ENCODE measurements around the gene MYO7A. TPM values are rescaled to one million over a fixed set of nuclear protein-coding genes. Genes with fewer than 3 reads are reported as not detected.
A peak's percentile ranks its signal among the peaks of the same experiment; 100 is the strongest.

MYO7A gene
- total and polyA plus RNA-seq, 5 donors = 2.4 to 8.6 (median 6.5) TPM

- ATAC-seq (no peak), DNase-seq (no peak)
- Histone ChIP-seq H3K4me3 (ENCODE audit: low read length) (no peak overlapping the region), H3K27ac (ENCODE audit: low read length) (no peak overlapping the region), H3K9me3 (ENCODE audit: control insufficient read depth, low read length) (no peaks in the 10 kb centered on the region), H3K4me1 (ENCODE audit: control insufficient read depth, insufficient read depth, low read length) (no peaks in the 10 kb centered on the region), H3K27me3 (ENCODE audit: control insufficient read depth, insufficient read depth) (no peaks in the 10 kb centered on the region)
- 91% methylated on average over 14 of the region's 14 CpGs for WGBS
- intact Hi-C loops (cut with DNase I) = loop anchor here in 3 of 4 donors (5.0 to 10.0 kb wide), 3 partner anchors 347 to 357 kb away; no protein-coding TSS in a partner anchor
These were observed 69.7 kb downstream of the MYO7A start for GRCh38 chr11:77197626-77198320.

- Histone ChIP-seq H3K27ac (ENCODE audit: low read length) (no peak overlapping the region), H3K4me3 (ENCODE audit: low read length) (no peak overlapping the region), H3K27me3 (ENCODE audit: control insufficient read depth, insufficient read depth) (no peaks in the 10 kb centered on the region), H3K9me3 (ENCODE audit: control insufficient read depth, low read length) (no peaks in the 10 kb centered on the region), H3K4me1 (ENCODE audit: control insufficient read depth, insufficient read depth, low read length) (no peaks in the 10 kb centered on the region)
- intact Hi-C loops (cut with DNase I) = loop anchor here in 3 of 4 donors (5.0 to 10.0 kb wide), 3 partner anchors 346 to 356 kb away; no protein-coding TSS in a partner anchor
- ATAC-seq = no peak
- WGBS = 77% methylated on average over 11 of the region's 11 CpGs
- DNase-seq = no peak
These were observed 70.4 kb downstream of the MYO7A start for GRCh38 chr11:77198440-77198849.

GRCh38 chr11:77199137-77199745 lies 71.2 kb downstream of the MYO7A start:
- ATAC-seq (no peak), DNase-seq (no peak)
- Histone ChIP-seq H3K4me3 (ENCODE audit: low read length) (no peak overlapping the region), H3K9me3 (ENCODE audit: control insufficient read depth, low read length) (no peaks in the 10 kb centered on the region), H3K27ac (ENCODE audit: low read length) (no peak overlapping the region), H3K27me3 (ENCODE audit: control insufficient read depth, insufficient read depth) (no peaks in the 10 kb centered on the region), H3K4me1 (ENCODE audit: control insufficient read depth, insufficient read depth, low read length) (no peaks in the 10 kb centered on the region)
- intact Hi-C loops (cut with DNase I) = loop anchor here in 3 of 4 donors (5.0 to 10.0 kb wide), 3 partner anchors 346 to 356 kb away; no protein-coding TSS in a partner anchor
- 96% methylated on average over 13 of the region's 13 CpGs for WGBS

- H3K4me1 ChIP-seq (ENCODE audit: control insufficient read depth, insufficient read depth, low read length) = no peaks in the 10 kb centered on the region
- H3K27ac ChIP-seq (ENCODE audit: low read length) = no peak overlapping the region
- DNase-seq = no peak
- no peak for ATAC-seq
- 63% methylated on average over 12 of the region's 12 CpGs for WGBS
- H3K4me3 ChIP-seq (ENCODE audit: low read length) = no peak overlapping the region
- no peaks in the 10 kb centered on the region for H3K9me3 ChIP-seq (ENCODE audit: control insufficient read depth, low read length)
- intact Hi-C loops (cut with DNase I) = no loop called here
- H3K27me3 ChIP-seq (ENCODE audit: control insufficient read depth, insufficient read depth) = no peaks in the 10 kb centered on the region
These were observed 72.6 kb downstream of the MYO7A start for GRCh38 chr11:77200351-77201268.

GRCh38 chr11:77201370-77201769 lies 73.3 kb downstream of the MYO7A start:
- Histone ChIP-seq H3K27ac (ENCODE audit: low read length) (no peak overlapping the region), H3K27me3 (ENCODE audit: control insufficient read depth, insufficient read depth) (no peaks in the 10 kb centered on the region), H3K4me3 (ENCODE audit: low read length) (no peak overlapping the region), H3K4me1 (ENCODE audit: control insufficient read depth, insufficient read depth, low read length) (no peaks in the 10 kb centered on the region), H3K9me3 (ENCODE audit: control insufficient read depth, low read length) (no peaks in the 10 kb centered on the region)
- 88% methylated on average over 11 of the region's 11 CpGs for WGBS
- no peak for ATAC-seq
- intact Hi-C loops (cut with DNase I) = no loop called here
- no peak for DNase-seq

GRCh38 chr11:77201991-77202841 lies 74.2 kb downstream of the MYO7A start:
- DNase-seq (peak in 1 of 3 donors; percentile 43), ATAC-seq (no peak)
- Histone ChIP-seq H3K27me3 (ENCODE audit: control insufficient read depth, insufficient read depth) (no peaks in the 10 kb centered on the region), H3K4me3 (ENCODE audit: low read length) (no peak overlapping the region), H3K27ac (ENCODE audit: low read length) (no peak overlapping the region), H3K4me1 (ENCODE audit: control insufficient read depth, insufficient read depth, low read length) (no peaks in the 10 kb centered on the region), H3K9me3 (ENCODE audit: control insufficient read depth, low read length) (no peaks in the 10 kb centered on the region)
- 95% methylated on average over 23 of the region's 23 CpGs for WGBS
- intact Hi-C loops (cut with DNase I) = no loop called here

GRCh38 chr11:77202941-77203900 lies 75.2 kb downstream of the MYO7A start:
- Histone ChIP-seq H3K27ac (ENCODE audit: low read length) (no peak overlapping the region), H3K9me3 (ENCODE audit: control insufficient read depth, low read length) (no peaks in the 10 kb centered on the region), H3K27me3 (ENCODE audit: control insufficient read depth, insufficient read depth) (no peaks in the 10 kb centered on the region), H3K4me3 (ENCODE audit: low read length) (no peak overlapping the region), H3K4me1 (ENCODE audit: control insufficient read depth, insufficient read depth, low read length) (no peaks in the 10 kb centered on the region)
- WGBS = 89% methylated on average over 25 of the region's 25 CpGs
- DNase-seq = peak in 1 of 3 donors; percentile 63
- no peak for ATAC-seq
- intact Hi-C loops (cut with DNase I) = no loop called here

GRCh38 chr11:77203901-77204753 lies 76.1 kb downstream of the MYO7A start:
- ATAC-seq (no peak), DNase-seq (peak in 1 of 3 donors; percentile 31)
- Histone ChIP-seq H3K9me3 (ENCODE audit: control insufficient read depth, low read length) (no peaks in the 10 kb centered on the region), H3K27ac (ENCODE audit: low read length) (no peak overlapping the region), H3K4me1 (ENCODE audit: control insufficient read depth, insufficient read depth, low read length) (no peaks in the 10 kb centered on the region), H3K27me3 (ENCODE audit: control insufficient read depth, insufficient read depth) (no peaks in the 10 kb centered on the region), H3K4me3 (ENCODE audit: low read length) (no peak overlapping the region)
- 83% methylated on average over 20 of the region's 20 CpGs for WGBS
- intact Hi-C loops (cut with DNase I) = no loop called here
